Measurements from ENCODE around the gene BDNF. TPM values are rescaled to one million over a fixed set of nuclear protein-coding genes. Genes with fewer than 3 reads are reported as not detected.

Gene BDNF
- polyA plus RNA-seq, 1 donor (not counting 4 experiments of a cell fraction or from before 2014, with no cell fraction given) = 0.35 TPM

- Histone ChIP-seq H3K27ac (ENCODE audit: control insufficient read depth, insufficient read depth, low read length) (no peak overlapping the region), H3K4me3 (ENCODE audit: control insufficient read depth in 2 of 3, extremely low read depth in 1 of 3, insufficient read depth in 2 of 3, low read depth in 1 of 3, low read length in 3 of 3) (no peak overlapping the region), H3K79me2 (ENCODE audit: control insufficient read depth, insufficient read depth, low read length) (no peaks in the 10 kb centered on the region), H3K9me3 (ENCODE audit: control insufficient read depth, low read depth, low read length) (no peaks in the 10 kb centered on the region), H3K9ac (ENCODE audit: control insufficient read depth, extremely low read depth, insufficient read depth, low read length) (no peak overlapping the region), H3K4me1 (ENCODE audit: control insufficient read depth, extremely low read depth, insufficient read depth, low read length) (no peaks in the 10 kb centered on the region), H4K20me1 (ENCODE audit: control insufficient read depth, extremely low read depth, insufficient read depth, low read length) (no peaks in the 10 kb centered on the region), H3K9me1 (ENCODE audit: control insufficient read depth, extremely low read depth, insufficient read depth, low read length) (no peaks in the 10 kb centered on the region), H2AFZ (ENCODE audit: control insufficient read depth, low read length) (no peak overlapping the region), H3K36me3 (ENCODE audit: control insufficient read depth in 2 of 2, extremely low read depth in 1 of 2, insufficient read depth in 2 of 2, low read length in 2 of 2) (no peaks in the 10 kb centered on the region), H3K4me2 (ENCODE audit: control insufficient read depth, extremely low read depth, insufficient read depth, low read depth, low read length) (no peak overlapping the region), H3K27me3 (ENCODE audit: control insufficient read depth, extremely low read depth, insufficient read depth, low read length) (no peaks in the 10 kb centered on the region)
- no peak for DNase-seq (ENCODE audit: low read depth, low spot score)
- no peak for FAIRE-seq
- TF ChIP-seq EZH2 (IDR thresholded peaks at IDR 0.05; ENCODE audit: low read length) (no peak), CTCF (optimal IDR thresholded peaks at IDR 0.05 in 1 of 3, IDR thresholded peaks at IDR 0.05 in 1 of 3, conservative IDR thresholded peaks at IDR 0.05 in 1 of 3; ENCODE audit: extremely low read depth in 1 of 3, insufficient read depth in 2 of 3, low read length in 3 of 3) (no peak)
- dilution Hi-C loops (cut with MboI; ENCODE audit: extremely low pct_ligation_motif_present, low sequenced_read_pairs) = no loop called here
Measured at GRCh38 chr11:27711725-27712124, 11.5 kb upstream of the BDNF start.

- H3K9me1 ChIP-seq (ENCODE audit: control insufficient read depth, extremely low read depth, insufficient read depth, low read length) = no peaks in the 10 kb centered on the region
- H2AFZ ChIP-seq (ENCODE audit: control insufficient read depth, low read length) = no peak overlapping the region
- H3K4me3 ChIP-seq (ENCODE audit: control insufficient read depth in 2 of 3, extremely low read depth in 1 of 3, insufficient read depth in 2 of 3, low read depth in 1 of 3, low read length in 3 of 3) = no peak overlapping the region
- no peak overlapping the region for H3K9ac ChIP-seq (ENCODE audit: control insufficient read depth, extremely low read depth, insufficient read depth, low read length)
- no peaks in the 10 kb centered on the region for H3K4me1 ChIP-seq (ENCODE audit: control insufficient read depth, extremely low read depth, insufficient read depth, low read length)
- H3K4me2 ChIP-seq (ENCODE audit: control insufficient read depth, extremely low read depth, insufficient read depth, low read depth, low read length) = no peak overlapping the region
- no peak for TF ChIP-seq EZH2 (IDR thresholded peaks at IDR 0.05; ENCODE audit: low read length)
- TF ChIP-seq CTCF (optimal IDR thresholded peaks at IDR 0.05 in 1 of 3, IDR thresholded peaks at IDR 0.05 in 1 of 3, conservative IDR thresholded peaks at IDR 0.05 in 1 of 3; ENCODE audit: extremely low read depth in 1 of 3, insufficient read depth in 2 of 3, low read length in 3 of 3) = no peak
- dilution Hi-C loops (cut with MboI; ENCODE audit: extremely low pct_ligation_motif_present, low sequenced_read_pairs) = no loop called here
- no peak for DNase-seq (ENCODE audit: low read depth, low spot score)
- no peaks in the 10 kb centered on the region for H3K79me2 ChIP-seq (ENCODE audit: control insufficient read depth, insufficient read depth, low read length)
- no peaks in the 10 kb centered on the region for H3K9me3 ChIP-seq (ENCODE audit: control insufficient read depth, low read depth, low read length)
- no peak for FAIRE-seq
- no peak overlapping the region for H3K27ac ChIP-seq (ENCODE audit: control insufficient read depth, insufficient read depth, low read length)
- H3K27me3 ChIP-seq (ENCODE audit: control insufficient read depth, extremely low read depth, insufficient read depth, low read length) = no peaks in the 10 kb centered on the region
- H4K20me1 ChIP-seq (ENCODE audit: control insufficient read depth, extremely low read depth, insufficient read depth, low read length) = no peaks in the 10 kb centered on the region
- H3K36me3 ChIP-seq (ENCODE audit: control insufficient read depth in 2 of 2, extremely low read depth in 1 of 2, insufficient read depth in 2 of 2, low read length in 2 of 2) = no peaks in the 10 kb centered on the region
Measured at GRCh38 chr11:27710536-27710935, 10.3 kb upstream of the BDNF start.
